Erythroblast (primary cell): ENCODE measurements around the gene PTPN9.
"Not testable (repeated sequence)": the region's sequence is repeated elsewhere in the genome, so short reads cannot be mapped to it uniquely, and the experiment has no call there.

ENCODE experiments used
- DNase-seq, 2 experiments: peaks; one replicate each; lab custom pipeline; 2025; lab: John Stamatoyannopoulos, UW
- GATA1 ChIP-seq: IDR thresholded peaks from 2 replicates; pipeline ENCODE4 v1.6.1; 2011; ENCODE audit warnings: low read depth, mild to moderate bottlenecking, control low read depth, low read length, moderate library complexity
- POLR2A ChIP-seq: IDR thresholded peaks from 2 replicates; pipeline ENCODE4 v1.6.1; 2011; ENCODE audit warnings: mild to moderate bottlenecking, low read length

Gene PTPN9

DNA sequence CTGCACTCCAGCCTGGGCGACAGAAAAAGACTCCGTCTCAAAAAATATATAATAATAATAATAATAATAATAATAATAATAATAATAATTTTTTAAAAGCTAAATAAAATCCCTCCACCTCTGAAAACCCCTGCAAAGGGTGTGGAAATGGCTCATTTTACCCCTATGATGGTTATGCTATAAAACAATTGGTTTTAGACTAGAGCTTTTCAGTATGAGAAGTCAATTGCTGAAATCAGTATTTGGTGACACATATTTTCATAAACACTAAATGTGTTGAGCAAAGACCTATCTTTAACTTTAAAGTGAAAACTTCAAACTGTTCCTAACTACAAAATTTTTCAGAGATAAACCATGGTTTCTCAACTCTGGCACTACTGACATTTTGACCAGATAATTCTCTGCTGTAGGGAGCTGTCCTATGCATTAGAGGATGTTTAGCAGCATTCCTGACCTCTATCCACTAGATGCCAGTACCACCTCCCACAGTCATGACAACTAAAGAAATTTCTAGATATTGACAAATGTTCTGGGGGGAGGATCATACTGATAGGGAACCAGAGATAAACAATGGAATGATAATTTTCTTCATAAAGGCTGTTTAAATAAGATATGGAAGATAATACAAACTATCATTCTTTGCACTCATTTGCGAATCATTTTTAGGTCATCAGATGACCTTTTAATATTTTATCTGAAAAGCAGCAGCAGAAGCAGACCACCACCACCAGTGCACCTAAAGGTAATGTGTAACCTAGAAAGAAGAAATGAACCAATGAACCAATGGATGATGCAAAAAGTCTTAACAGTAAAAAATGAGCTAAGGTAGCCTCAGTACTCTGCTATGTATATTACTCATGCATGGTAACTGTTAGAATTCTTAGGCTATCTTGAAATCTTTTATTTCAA is 13.8 kb downstream of the PTPN9 start:
- DNase-seq: peak; percentile 45 to 55
- TF ChIP-seq POLR2A: no peak
- no peak for TF ChIP-seq GATA1

DNA sequence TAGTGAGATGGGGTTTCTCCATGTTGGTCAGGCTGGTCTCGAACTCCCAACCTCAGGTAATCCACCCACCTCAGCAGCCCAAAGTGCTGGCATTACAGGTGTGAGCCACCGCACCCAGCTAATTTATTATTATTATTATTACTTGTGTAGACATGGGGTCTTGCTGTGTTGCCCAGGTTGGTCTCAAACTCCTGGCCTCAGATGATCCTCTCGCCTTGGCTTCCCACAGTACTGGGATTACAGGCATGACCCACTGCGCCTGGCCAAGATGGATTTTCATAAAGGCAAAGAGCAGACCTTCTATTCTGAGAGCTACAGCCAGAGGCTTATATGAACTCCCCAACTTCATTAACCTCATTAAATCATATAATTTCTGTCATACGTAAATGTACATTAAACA is 17.2 kb downstream of the PTPN9 start:
- no peak for TF ChIP-seq POLR2A
- TF ChIP-seq GATA1: no peak
- DNase-seq: no peak

DNA sequence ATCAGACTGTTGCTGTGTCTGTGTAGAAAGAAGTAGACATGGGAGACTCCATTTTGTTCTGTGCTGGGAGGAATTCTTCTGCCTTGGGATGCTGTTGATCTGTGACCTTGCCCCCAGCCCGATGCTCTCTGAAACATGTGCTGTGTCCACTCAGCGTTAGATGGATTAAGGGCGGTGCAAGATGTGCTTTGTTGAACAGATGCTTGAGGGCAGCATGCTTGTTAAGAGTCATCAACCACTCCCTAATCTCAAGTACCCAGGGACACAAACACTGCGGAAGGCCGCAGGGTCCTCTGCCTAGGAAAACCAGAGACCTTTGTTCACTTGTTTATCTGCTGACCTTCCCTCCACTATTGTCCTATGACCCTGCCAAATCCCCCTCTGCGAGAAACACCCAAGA is 19.8 kb downstream of the PTPN9 start:
- not testable (repeated sequence) for DNase-seq

DNA sequence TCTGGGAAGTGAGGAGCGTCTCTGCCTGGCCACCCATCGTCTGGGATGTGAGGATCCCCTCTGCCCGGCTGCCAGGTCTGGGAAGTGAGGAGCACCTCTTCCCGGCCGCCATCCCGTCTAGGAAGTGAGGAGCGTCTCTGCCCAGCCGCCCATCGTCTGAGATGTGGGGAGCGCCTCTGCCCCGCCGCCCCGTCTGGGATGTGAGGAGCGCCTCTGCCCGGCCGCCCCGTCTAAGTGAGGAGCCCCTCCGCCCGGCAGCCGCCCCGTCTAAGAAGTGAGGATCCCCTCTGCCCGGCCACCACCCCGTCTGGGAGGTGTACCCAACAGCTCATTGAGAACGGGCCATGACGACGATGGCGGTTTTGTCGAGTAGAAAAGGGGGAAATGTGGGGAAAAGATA is 20.2 kb downstream of the PTPN9 start:
- DNase-seq: not testable (repeated sequence)

DNA sequence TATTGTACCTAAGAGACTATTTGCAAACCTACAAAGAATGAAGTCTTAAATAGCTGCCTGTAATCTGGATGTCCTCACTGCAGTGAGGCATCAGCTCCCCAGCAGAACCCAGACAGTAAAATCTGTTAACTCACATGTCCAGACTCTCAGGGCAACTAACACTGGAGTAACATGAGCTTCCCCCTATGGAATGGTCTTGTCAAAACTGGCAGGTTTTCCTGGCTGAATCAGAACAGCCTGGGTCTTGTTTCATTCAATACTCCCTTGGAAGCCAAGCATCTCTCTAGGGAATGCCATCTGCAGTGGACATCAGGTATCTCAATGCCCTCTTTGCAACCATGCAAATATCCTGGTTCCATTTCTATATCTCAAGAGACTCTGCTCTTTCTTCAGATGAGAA is 24.4 kb downstream of the PTPN9 start:
- TF ChIP-seq GATA1 (no peak), POLR2A (no peak)
- DNase-seq: no peak

DNA sequence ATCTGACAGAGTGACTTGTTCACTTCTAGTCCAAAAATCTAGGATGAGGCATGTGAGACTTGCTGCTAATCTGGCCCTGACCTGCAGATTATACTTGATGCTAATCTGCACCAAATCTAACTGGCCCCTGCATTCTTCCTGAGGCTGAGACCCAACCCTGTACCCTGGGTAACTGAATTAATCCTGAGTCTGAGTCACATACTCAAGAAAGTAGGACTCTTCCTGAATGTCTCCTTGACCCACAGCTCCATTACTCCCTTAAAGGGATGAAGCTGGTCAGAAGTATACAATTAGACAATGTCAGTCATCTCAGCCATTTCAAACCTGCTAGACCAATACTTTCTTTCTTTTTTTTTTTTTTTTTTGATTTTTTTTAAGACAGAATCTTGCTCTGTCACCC is 25.5 kb downstream of the PTPN9 start:
- no peak for TF ChIP-seq POLR2A
- TF ChIP-seq GATA1: no peak
- DNase-seq: no peak

DNA sequence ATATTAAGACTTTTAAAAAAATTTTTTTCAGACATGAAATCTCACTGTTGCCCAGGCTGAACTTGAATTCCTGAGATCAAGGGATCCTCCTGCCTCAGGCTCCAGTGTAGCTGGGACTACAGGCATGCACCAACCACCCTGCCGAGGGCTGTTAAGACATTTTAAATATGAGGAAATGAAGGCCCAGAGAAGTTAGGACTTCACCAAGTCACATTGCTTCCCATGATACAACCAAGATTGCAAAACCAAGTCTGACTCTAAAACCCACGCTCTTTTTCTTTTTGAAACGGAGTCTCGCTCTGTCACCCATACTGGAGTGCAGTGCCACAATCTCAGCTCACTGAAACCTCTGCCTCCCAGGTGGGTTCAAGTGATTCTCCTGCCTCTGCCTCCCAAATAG is 28.0 kb downstream of the PTPN9 start:
- no peak for TF ChIP-seq POLR2A
- TF ChIP-seq GATA1: no peak
- DNase-seq: no peak

DNA sequence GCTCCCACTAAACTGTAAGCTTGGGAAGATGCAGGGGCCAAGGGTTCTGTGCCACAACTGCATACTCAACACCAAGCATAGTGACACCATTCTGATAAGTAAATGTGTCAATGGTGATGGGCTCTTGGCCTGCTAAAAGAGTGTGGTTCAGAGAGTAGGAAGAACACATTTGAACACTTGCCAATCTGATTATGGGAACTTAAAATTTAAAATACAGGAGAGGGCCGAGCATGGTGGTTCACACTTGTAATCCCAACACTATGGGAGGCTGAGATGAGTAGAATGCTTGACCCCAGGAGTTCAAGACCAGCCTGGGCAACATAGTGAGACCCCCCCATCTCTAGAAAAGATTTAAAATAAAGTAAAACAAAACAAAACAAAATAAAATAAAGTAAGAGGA is 34.1 kb downstream of the PTPN9 start:
- TF ChIP-seq POLR2A (no peak), GATA1 (no peak)
- DNase-seq: peak; percentile 32 to 68

DNA sequence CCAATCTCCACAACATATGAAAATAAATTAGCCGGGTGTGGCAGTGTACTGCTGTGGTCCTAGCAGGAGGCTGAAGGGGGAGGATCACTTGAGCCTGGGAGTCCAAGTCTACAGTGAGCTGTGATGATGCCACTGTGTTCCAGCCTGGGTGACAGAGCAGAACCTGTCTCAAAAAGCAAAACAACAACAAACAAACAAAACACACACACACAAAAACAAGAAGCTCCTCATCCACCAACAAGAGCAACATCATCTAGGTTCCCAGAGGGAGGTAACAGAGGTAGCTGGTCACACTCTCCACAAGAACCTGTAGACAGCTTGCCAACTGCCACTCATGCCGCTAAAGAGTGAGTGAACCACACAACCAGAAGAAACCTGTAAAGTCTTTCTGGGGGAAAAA is 34.8 kb downstream of the PTPN9 start:
- no peak for TF ChIP-seq GATA1
- peak; percentile 21 to 31 for DNase-seq

DNA sequence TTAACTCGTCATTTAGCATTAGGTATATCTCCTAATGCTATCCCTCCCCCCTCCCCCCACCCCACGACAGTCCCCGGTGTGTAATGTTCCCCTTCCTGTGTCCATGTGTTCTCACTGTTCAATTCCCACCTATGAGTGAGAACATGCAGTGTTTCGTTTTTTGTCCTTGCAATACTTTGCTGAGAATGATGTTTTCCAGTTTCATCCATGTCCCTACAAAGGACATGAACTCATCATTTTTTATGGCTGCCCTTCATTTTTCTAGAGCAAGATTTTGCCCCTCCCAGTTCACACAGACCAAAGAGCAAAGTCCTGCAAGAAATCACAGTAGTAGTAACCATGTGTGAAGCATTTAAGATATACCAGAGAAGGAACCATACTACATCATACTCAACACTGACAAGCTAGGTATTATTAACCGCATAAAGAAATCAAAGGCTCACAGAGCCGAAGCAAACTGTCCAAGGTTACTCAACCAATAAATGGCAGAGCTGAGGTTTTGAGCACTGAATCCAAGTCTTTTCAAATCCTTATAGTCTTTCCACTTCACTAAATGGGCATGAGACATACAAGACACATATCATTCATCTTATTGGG is 36.1 kb downstream of the PTPN9 start:
- DNase-seq: not testable (repeated sequence)

DNA sequence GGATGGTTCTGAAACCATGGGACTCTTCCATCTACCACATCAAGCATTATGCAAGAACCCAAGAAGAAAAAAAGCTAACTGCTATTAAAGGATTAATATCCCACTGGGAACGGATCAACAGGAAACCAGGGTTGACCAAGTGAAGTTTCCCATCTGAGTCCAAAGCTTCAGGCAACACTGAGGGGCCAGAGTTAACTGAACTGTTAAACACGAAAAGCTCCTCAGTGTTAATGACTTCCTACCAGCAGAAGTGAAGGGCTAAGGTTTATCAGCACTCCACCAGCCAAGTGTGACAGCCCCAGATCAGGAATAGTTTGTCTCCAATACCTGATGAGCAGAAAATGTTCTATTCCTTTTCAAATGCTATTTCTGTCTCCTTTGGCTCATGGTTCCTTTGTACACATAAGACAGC is 36.7 kb downstream of the PTPN9 start:
- DNase-seq: peak; percentile 45 to 71
- no peak for TF ChIP-seq GATA1
- no peak for TF ChIP-seq POLR2A

DNA sequence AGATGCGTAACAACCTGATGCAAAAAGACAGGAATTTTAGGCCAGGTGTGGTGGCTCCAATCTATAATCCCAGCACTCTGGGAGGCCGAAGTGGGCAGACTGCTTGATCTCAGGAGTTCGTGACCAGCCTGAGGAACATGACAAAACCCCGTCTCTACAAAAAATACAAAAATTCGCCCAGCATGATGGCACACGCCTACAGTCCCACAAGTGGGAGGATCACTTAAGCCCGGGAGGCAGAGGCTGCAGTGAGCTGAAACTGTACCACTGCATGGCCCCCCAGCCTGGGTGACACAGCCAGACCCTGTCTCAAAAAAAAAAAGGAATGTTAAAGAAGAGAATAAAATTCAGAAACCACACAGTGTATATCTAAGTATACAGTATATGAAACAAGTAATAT is 40.7 kb downstream of the PTPN9 start:
- no peak for DNase-seq
- no peak for TF ChIP-seq POLR2A
- TF ChIP-seq GATA1: no peak

DNA sequence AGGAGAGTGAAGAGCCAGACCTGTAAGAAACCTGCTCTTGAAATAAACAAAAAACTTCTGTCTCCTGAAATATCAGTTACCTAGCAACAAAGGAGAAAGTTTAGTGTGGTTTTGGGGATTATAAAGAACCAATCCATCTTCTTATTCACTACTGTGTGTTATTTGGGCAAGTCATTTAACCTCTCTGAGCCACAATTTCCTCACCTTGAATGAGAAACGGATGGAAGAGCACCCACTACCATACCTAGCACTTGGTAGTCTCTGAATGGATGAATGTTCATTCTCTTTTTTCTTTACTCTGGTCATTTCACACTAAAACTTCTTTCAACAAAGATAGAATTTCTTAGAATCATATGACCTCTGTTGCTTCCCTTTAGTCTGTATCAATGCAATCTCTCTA is 45.2 kb downstream of the PTPN9 start:
- no peak for DNase-seq
- TF ChIP-seq POLR2A (no peak), GATA1 (no peak)

DNA sequence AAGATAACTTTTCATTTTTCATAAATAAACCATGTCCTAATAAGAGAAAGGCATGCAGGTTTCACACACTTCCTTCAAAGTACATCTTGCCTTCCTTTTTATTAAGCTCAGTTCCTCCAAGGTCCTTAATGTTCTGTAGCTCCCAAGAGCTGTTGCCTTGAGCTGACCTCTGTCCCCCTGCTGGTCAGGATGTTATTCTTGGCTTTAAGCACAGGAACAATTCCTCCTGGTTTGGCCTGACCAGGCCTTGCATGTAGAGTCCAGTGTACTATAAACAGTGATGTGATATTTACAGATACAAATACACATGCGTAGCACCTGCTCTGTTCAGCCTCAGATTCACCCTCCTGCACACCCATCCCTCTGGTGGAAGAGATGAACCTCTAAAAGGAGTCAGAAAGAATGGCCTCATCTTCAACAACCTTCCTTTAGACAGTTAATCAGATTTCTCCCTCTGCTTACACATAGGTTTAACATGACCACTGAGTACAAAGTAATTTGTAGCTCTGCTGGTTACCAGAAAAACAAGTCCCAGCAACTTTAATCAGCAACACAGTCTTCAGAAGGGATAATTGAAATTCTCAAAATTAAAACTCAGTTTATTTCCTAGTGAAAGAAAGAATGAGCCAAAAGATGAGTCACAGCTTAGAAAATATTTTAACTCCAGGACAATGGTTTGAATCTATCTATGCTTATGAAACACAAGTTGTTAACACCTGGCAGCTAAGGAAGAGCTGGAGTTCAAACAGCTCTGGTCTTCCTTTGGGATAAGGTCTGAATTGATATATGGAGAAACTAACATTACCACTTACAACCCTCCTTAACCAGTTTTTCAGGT is 46.5 kb downstream of the PTPN9 start:
- no peak for TF ChIP-seq GATA1
- no peak for TF ChIP-seq POLR2A
- DNase-seq: peak; percentile 60 to 66
